Embryonic facial prominence (tissue), 1 donor: ENCODE data around the gene NTHL1.

ENCODE experiments used
- DNase-seq: peaks from one replicate; pipeline ENCODE4 v3.0.0-alpha.2; 2016; ENCODE audit errors: extremely low spot score

The NTHL1 gene

GRCh38 chr16:2084895-2085625 is 37.4 kb upstream of the NTHL1 start:
- no peak for DNase-seq

GRCh38 chr16:2083876-2084780 is 36.5 kb upstream of the NTHL1 start:
- DNase-seq: no peak

GRCh38 chr16:2083409-2083808 is 35.8 kb upstream of the NTHL1 start:
- no peak for DNase-seq

- no peak for DNase-seq
Measured at GRCh38 chr16:2082983-2083364, 35.3 kb upstream of the NTHL1 start.

- no peak for DNase-seq
Measured at GRCh38 chr16:2082171-2082982, 34.7 kb upstream of the NTHL1 start.

- no peak for DNase-seq
Measured at GRCh38 chr16:2081201-2082084, 33.8 kb upstream of the NTHL1 start.

- no peak for DNase-seq
Measured at GRCh38 chr16:2079991-2080390, 32.4 kb upstream of the NTHL1 start.

- no peak for DNase-seq
Measured at GRCh38 chr16:2079311-2079800, 31.7 kb upstream of the NTHL1 start.

- no peak for DNase-seq
Measured at GRCh38 chr16:2078691-2079090, 31.1 kb upstream of the NTHL1 start.

GRCh38 chr16:2078096-2078495 is 30.5 kb upstream of the NTHL1 start:
- no peak for DNase-seq

- no peak for DNase-seq
Measured at GRCh38 chr16:2077696-2078095, 30.1 kb upstream of the NTHL1 start.

GRCh38 chr16:2077016-2077415 is 29.4 kb upstream of the NTHL1 start:
- DNase-seq: no peak

GRCh38 chr16:2076072-2076865 is 28.6 kb upstream of the NTHL1 start:
- DNase-seq: no peak

GRCh38 chr16:2075631-2076030 is 28.0 kb upstream of the NTHL1 start:
- DNase-seq: no peak

GRCh38 chr16:2074071-2074470 is 26.4 kb upstream of the NTHL1 start:
- DNase-seq: no peak

- DNase-seq: no peak
Measured at GRCh38 chr16:2072926-2073325, 25.3 kb upstream of the NTHL1 start.

GRCh38 chr16:2071454-2072202 is 24.0 kb upstream of the NTHL1 start:
- DNase-seq: no peak

- no peak for DNase-seq
Measured at GRCh38 chr16:2070576-2071453, 23.2 kb upstream of the NTHL1 start.
